SK-N-SH treated with all-trans-retinoic acid at 6 μM for 48 hours (cell line): Measurements from ENCODE around the gene ARHGAP35.

Source experiments
- BACH2 ChIP-seq: fragments of 250-450 bp; sonication (Bioruptor Pico); IDR thresholded peaks from 2 replicates; pipeline ENCODE4 v1.9.0; 2021; ENCODE audit warnings: mild to moderate bottlenecking, borderline replicate concordance
- CSDC2 ChIP-seq: fragments of 250-450 bp; sonication (Bioruptor Pico); IDR thresholded peaks from 2 replicates; pipeline ENCODE4 v1.5.0; 2020; ENCODE audit warnings: mild to moderate bottlenecking, moderate library complexity
- OSR1 ChIP-seq: fragments of 250-450 bp; sonication (Bioruptor Pico); IDR thresholded peaks from 2 replicates; pipeline ENCODE4 v1.8.0; 2022; ENCODE audit warnings: moderate library complexity, mild to moderate bottlenecking, inconsistent platforms
- PATZ1 ChIP-seq: fragments of 250-450 bp; sonication (Bioruptor Pico); IDR thresholded peaks from 2 replicates; pipeline ENCODE4 v1.8.0; 2020; ENCODE audit warnings: mild to moderate bottlenecking, moderate library complexity, borderline replicate concordance
- RARB ChIP-seq: fragments of 250-450 bp; sonication (Bioruptor Pico); IDR thresholded peaks from 2 replicates; pipeline ENCODE4 v1.8.0; 2021; ENCODE audit warnings: mild to moderate bottlenecking, moderate library complexity
- TOX ChIP-seq: fragments of 250-450 bp; sonication (Bioruptor Pico); IDR thresholded peaks from 2 replicates; pipeline ENCODE4 v1.8.0; 2021; ENCODE audit warnings: mild to moderate bottlenecking, moderate library complexity, borderline replicate concordance
- ZFP3 ChIP-seq: fragments of 250-450 bp; sonication (Bioruptor Pico); IDR thresholded peaks from 2 replicates; pipeline ENCODE4 v1.5.0; 2020; ENCODE audit warnings: mild to moderate bottlenecking, moderate library complexity
- TF ChIP-seq, protein P1 (sequence below): fragments of 250-450 bp; sonication (Bioruptor Pico); IDR thresholded peaks from 2 replicates; pipeline ENCODE4 v1.5.1; 2021; ENCODE audit warnings: mild to moderate bottlenecking, moderate library complexity
- TF ChIP-seq, protein P2 (sequence below): fragments of 250-450 bp; sonication (Bioruptor Pico); IDR thresholded peaks from 2 replicates; pipeline ENCODE4 v1.8.0; 2021; ENCODE audit warnings: low read depth, mild to moderate bottlenecking, moderate library complexity, borderline replicate concordance

GRCh38 chr19:46815833-46816627 lies 44.8 kb upstream of the ARHGAP35 start:
- TF ChIP-seq, protein P1, sequence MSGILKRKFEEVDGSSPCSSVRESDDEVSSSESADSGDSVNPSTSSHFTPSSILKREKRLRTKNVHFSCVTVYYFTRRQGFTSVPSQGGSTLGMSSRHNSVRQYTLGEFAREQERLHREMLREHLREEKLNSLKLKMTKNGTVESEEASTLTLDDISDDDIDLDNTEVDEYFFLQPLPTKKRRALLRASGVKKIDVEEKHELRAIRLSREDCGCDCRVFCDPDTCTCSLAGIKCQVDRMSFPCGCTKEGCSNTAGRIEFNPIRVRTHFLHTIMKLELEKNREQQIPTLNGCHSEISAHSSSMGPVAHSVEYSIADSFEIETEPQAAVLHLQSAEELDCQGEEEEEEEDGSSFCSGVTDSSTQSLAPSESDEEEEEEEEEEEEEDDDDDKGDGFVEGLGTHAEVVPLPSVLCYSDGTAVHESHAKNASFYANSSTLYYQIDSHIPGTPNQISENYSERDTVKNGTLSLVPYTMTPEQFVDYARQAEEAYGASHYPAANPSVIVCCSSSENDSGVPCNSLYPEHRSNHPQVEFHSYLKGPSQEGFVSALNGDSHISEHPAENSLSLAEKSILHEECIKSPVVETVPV (CRISPR knock-in tag), result no peak
- no peak for TF ChIP-seq CSDC2 (CRISPR knock-in tag)
- no peak for TF ChIP-seq PATZ1 (CRISPR knock-in tag)
- no peak for TF ChIP-seq RARB (CRISPR knock-in tag)
- TF ChIP-seq ZFP3 (CRISPR knock-in tag), result no peak
- no peak for TF ChIP-seq OSR1
- no peak for TF ChIP-seq TOX
- TF ChIP-seq, protein P2, sequence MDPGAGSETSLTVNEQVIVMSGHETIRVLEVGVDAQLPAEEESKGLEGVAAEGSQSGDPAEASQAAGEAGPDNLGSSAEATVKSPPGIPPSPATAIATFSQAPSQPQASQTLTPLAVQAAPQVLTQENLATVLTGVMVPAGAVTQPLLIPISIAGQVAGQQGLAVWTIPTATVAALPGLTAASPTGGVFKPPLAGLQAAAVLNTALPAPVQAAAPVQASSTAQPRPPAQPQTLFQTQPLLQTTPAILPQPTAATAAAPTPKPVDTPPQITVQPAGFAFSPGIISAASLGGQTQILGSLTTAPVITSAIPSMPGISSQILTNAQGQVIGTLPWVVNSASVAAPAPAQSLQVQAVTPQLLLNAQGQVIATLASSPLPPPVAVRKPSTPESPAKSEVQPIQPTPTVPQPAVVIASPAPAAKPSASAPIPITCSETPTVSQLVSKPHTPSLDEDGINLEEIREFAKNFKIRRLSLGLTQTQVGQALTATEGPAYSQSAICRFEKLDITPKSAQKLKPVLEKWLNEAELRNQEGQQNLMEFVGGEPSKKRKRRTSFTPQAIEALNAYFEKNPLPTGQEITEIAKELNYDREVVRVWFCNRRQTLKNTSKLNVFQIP (CRISPR knock-in tag), result no peak
- TF ChIP-seq BACH2 (CRISPR knock-in tag), result no peak
